ENCODE data around the gene AFAP1L2. TPM values are rescaled to one million over a fixed set of nuclear protein-coding genes. Genes with fewer than 3 reads are reported as not detected.

AFAP1L2 gene
- total and polyA plus RNA-seq, 7 donors: 2.5 to 26.0 (median 7.9) TPM

DNA sequence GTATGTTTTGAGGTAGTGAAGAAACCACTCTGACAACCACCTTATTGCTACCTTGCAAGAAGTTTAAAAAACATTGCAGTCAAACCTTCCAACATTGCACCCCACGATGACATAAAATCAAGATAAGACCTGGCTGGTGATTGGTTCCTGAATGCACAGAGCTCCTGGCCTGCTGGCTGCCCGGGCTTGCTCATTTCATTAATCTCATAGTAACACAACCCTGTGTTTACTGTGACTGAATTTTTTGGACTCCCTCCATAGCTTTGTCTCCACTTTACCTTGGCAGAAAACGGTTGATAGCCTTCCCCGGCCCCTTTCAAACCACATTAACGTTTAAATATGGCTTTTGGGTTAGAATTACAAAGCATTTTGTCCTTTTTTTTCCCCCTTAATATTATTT, 137.8 kb downstream of the AFAP1L2 start:
- Histone ChIP-seq H3K27ac (peak overlapping the region in 1 of 4 donors; percentile 33), H3K4me3 (no peak overlapping the region)
- WGBS, 2 donors: 11 to 49% methylated on average over 5 of the region's 5 CpGs

DNA sequence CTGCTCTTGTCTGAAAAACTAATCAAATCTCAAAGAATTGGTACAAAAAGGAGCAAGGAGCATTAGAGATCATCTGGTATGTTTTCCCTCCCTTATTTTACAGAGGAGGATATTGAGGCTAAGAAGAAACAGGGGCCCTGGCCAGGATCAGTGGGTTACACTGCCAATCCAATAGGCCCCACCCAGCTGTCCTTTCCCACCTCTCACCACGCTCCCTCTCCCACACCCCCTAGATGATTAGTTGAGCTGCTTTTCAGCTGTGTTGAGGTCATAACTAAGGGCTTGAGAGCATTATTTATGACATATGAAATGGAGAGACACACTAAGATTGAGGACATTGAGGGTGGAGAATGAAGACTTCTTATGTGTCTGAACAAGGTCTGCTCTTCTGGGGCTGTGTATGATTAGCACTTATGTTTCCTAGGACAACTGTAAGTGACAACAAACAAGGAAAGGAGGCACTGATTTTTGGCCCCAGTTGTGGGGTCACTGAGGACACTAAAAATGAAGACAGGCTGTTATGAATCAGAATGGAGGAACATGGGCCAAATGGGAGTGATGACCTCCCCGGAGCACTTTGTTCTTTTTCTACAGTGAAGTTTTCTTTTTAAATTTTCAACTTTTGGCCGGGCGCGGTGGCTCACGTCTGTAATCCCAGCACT, 138.8 kb downstream of the AFAP1L2 start:
- peak overlapping the region; percentile 14 to 39 (median 26) for H3K27ac ChIP-seq
- no peak overlapping the region for H3K4me3 ChIP-seq
- peak; percentile 72 for DNase-seq
- no peaks in the 10 kb centered on the region for H3K9me3 ChIP-seq
- H3K36me3 ChIP-seq: no peaks in the 10 kb centered on the region
- 75 to 78% methylated on average over 6 of the region's 6 CpGs for WGBS, 2 donors
- TF ChIP-seq POLR2AphosphoS5 (IDR thresholded peaks at IDR 0.05) (peak in 3 of 4 donors; percentile 30 to 62 (median 39)), EP300 (IDR thresholded peaks at IDR 0.05) (no peak)
- TF ChIP-seq, protein P1, sequence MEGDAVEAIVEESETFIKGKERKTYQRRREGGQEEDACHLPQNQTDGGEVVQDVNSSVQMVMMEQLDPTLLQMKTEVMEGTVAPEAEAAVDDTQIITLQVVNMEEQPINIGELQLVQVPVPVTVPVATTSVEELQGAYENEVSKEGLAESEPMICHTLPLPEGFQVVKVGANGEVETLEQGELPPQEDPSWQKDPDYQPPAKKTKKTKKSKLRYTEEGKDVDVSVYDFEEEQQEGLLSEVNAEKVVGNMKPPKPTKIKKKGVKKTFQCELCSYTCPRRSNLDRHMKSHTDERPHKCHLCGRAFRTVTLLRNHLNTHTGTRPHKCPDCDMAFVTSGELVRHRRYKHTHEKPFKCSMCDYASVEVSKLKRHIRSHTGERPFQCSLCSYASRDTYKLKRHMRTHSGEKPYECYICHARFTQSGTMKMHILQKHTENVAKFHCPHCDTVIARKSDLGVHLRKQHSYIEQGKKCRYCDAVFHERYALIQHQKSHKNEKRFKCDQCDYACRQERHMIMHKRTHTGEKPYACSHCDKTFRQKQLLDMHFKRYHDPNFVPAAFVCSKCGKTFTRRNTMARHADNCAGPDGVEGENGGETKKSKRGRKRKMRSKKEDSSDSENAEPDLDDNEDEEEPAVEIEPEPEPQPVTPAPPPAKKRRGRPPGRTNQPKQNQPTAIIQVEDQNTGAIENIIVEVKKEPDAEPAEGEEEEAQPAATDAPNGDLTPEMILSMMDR (IDR thresholded peaks at IDR 0.05): no peak
- intact Hi-C loops (cut with DNase I): no loop called here
- no peaks in the 10 kb centered on the region for H3K27me3 ChIP-seq
- peaks cover 0 to 12% (median 4%) of the 10 kb centered on the region in 4 donors for H3K4me1 ChIP-seq

More for the DNA sequence above, 137.8 kb downstream of the AFAP1L2 start:
- no peak for DNase-seq
- intact Hi-C loops (cut with DNase I): no loop called here
- H3K27me3 ChIP-seq: no peaks in the 10 kb centered on the region
- no peaks in the 10 kb centered on the region for H3K9me3 ChIP-seq
- H3K4me1 ChIP-seq: peaks cover 0 to 13% (median 6%) of the 10 kb centered on the region in 4 donors
- no peaks in the 10 kb centered on the region for H3K36me3 ChIP-seq
- no peak for TF ChIP-seq POLR2AphosphoS5 (IDR thresholded peaks at IDR 0.05)
- no peak for TF ChIP-seq EP300 (IDR thresholded peaks at IDR 0.05)
- TF ChIP-seq POLR2A (IDR thresholded peaks at IDR 0.05): no peak
- TF ChIP-seq, protein P1 (IDR thresholded peaks at IDR 0.05): no peak

GRCh38 chr10:114262496-114262895, 141.8 kb downstream of the AFAP1L2 start:
- Histone ChIP-seq H3K4me3 (no peak overlapping the region), H3K9me3 (no peaks in the 10 kb centered on the region), H3K4me1 (peaks cover 0 to 12% (median 4%) of the 10 kb centered on the region in 4 donors), H3K36me3 (no peaks in the 10 kb centered on the region), H3K27ac (no peak overlapping the region), H3K27me3 (no peaks in the 10 kb centered on the region)
- 87 to 94% methylated on average over 4 of the region's 4 CpGs for WGBS, 2 donors
- no peak for DNase-seq
- TF ChIP-seq POLR2AphosphoS5 (IDR thresholded peaks at IDR 0.05) (no peak), POLR2A (IDR thresholded peaks at IDR 0.05) (no peak), EP300 (IDR thresholded peaks at IDR 0.05) (no peak)
- TF ChIP-seq, protein P1 (IDR thresholded peaks at IDR 0.05): no peak
- intact Hi-C loops (cut with DNase I): no loop called here

GRCh38 chr10:114261076-114261475, 143.2 kb downstream of the AFAP1L2 start:
- no peaks in the 10 kb centered on the region for H3K27me3 ChIP-seq
- H3K9me3 ChIP-seq: no peaks in the 10 kb centered on the region
- DNase-seq: no peak
- intact Hi-C loops (cut with DNase I): no loop called here
- H3K4me3 ChIP-seq: no peak overlapping the region
- TF ChIP-seq, protein P1 (IDR thresholded peaks at IDR 0.05): no peak
- no peak for TF ChIP-seq POLR2A (IDR thresholded peaks at IDR 0.05)
- H3K36me3 ChIP-seq: no peaks in the 10 kb centered on the region
- 53 to 76% methylated on average over 2 of the region's 2 CpGs for WGBS, 2 donors
- peak overlapping the region in 1 of 4 donors; percentile 39 for H3K27ac ChIP-seq
- peaks cover 0 to 7% (median 0%) of the 10 kb centered on the region in 4 donors for H3K4me1 ChIP-seq

DNA sequence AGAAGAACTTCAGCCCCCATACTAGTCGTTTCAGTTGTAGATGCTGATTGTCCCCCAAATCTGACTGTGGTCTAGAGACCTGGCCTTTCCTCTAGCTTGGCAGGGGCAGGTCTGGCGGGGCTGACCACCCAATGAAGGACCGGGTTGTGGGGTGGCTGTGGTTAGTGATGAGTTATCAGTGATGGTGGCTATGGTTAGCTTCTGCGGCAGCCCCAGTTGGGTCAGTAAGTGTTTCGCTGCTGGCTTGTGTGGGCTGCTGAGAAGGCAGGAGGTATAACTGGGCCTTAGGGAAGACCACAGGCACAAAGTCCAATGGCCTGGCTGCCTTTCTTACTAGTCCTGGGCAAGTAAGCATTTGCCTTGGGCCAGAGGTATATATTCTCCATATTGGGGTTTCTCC, 143.9 kb downstream of the AFAP1L2 start:
- H3K9me3 ChIP-seq: no peaks in the 10 kb centered on the region
- H3K36me3 ChIP-seq: no peaks in the 10 kb centered on the region
- intact Hi-C loops (cut with DNase I): no loop called here
- TF ChIP-seq, protein P1 (IDR thresholded peaks at IDR 0.05): no peak
- TF ChIP-seq POLR2A (IDR thresholded peaks at IDR 0.05) (no peak), EP300 (IDR thresholded peaks at IDR 0.05) (no peak), POLR2AphosphoS5 (IDR thresholded peaks at IDR 0.05) (no peak)
- 92 to 93% methylated on average over 5 of the region's 5 CpGs for whole genome bisulfite sequencing, 2 donors
- no peak overlapping the region for H3K4me3 ChIP-seq
- H3K27me3 ChIP-seq: no peaks in the 10 kb centered on the region
- peaks cover 0 to 5% (median 0%) of the 10 kb centered on the region in 4 donors for H3K4me1 ChIP-seq
- no peak for DNase-seq
- H3K27ac ChIP-seq: peak overlapping the region in 2 of 4 donors; percentile 39 to 42
